H7 (cell line): Measurements from ENCODE around the gene BICDL2. TPM values are rescaled to one million over a fixed set of nuclear protein-coding genes. Genes with fewer than 3 reads are reported as not detected.

Experiments
- DNase-seq: peaks from one replicate; pipeline ENCODE4 v3.0.0; 2012
- H3K27me3 ChIP-seq: 2 replicates; pipeline ENCODE4 v1.6.0; 2011; ENCODE audit warnings: mild to moderate bottlenecking, low read length; ENCODE audit not compliant: control insufficient read depth, insufficient read depth
- H3K36me3 ChIP-seq: replicated peaks from 2 replicates; pipeline ENCODE4 v1.5.1; 2011; ENCODE audit warnings: low read length; ENCODE audit not compliant: control insufficient read depth, insufficient read depth
- H3K4me3 ChIP-seq: 2 replicates; pipeline ENCODE4 v1.5.1; 2011; ENCODE audit warnings: low read depth, mild to moderate bottlenecking, control low read depth, low read length, moderate library complexity; ENCODE audit not compliant: insufficient read depth
- total RNA-seq: library from RNA; depleted of rRNA; stranded (reverse); fragments of >200 nt; shearing (Covaris generic); gene quantifications from 2 replicates; pipeline ENCODE4 v1.2.3, GENCODE V29; 2014

The BICDL2 gene
- total RNA-seq, 1 experiment from 2014 or later: 0.69 TPM

DNA sequence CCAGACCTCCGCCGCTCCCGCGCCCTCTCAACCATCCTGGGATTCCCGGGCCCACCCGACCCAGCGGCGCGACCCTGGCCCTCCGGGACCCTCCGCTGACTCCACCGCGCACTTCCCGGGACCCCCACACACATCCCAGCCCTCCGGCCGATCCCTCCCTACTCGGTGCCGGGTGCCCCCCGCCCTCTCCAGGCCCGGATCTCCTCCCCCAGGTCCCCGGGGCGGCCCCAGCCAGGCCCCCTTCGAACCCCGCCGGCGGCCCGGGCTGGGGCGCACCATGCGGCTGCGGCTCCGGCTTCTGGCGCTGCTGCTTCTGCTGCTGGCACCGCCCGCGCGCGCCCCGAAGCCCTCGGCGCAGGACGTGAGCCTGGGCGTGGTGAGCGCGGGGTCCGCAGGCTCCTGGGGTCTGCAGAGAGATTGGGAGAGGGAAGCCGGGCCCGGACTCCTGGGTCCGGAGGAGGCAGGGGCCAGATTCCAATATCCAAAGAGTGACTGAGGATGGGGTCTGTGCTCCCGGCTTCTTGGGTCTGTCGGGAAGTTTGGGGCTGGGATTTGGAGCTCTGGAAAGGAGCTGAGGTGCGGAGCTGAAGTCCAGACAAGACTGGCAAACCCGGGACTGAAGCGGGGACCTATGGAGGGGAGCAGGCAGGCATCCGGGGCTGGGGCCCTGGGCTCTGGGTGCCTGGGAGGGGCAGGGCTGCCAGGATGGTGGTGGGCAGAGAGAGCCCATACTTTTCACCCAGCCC is 10.1 kb upstream of the BICDL2 start:
- peak; percentile 92 for DNase-seq
- H3K27me3 ChIP-seq: peaks cover 15% of the 10 kb centered on the region
- H3K4me3 ChIP-seq: peak overlapping the region; percentile 78
- H3K36me3 ChIP-seq: 0 out of 2 replicates have a peak, but pooled peaks cover 3% of the 10 kb centered on the region

DNA sequence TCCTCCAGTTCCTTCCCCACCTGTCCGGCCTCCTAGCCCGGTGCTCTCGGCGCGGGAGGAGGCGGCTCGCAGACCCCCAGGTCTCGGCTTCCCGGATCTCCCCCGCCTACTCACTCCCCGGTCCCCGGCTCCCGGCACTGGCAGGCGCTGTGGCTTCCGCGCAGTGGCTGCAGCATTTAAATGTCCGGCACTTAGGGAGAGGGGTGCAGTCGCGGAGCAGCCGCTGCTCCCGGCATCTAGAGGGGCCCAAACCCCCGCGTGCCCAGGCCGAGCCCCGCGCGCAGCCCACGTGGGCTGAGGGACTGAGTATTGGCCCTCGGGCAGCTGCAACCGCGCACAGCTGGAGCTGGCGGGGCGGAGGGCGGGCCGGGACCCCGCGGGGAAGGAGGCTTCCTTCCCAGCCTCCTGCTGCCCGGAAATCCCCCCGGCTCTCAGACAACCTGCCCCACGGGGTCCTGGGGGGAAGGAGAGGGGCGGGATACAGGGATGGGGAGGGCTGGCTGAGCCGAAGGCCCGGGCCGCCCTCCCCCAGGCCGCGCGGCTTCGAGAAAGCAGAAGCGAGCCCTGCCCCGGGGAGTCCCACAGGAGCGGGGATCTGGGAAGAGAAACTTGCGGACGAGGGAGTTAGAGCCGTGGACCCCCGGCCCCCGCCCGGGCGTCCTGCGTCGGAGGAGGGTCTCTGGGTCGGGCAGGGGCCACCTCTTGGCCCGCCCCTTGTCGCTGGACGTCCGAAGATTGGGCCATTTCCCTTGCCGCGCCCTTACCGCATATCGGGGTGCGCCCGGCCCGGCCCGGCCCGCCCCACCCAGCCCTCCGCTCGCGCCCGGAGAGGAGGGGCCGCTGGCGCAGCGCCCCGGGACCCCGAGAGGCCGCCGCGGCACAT is 9.3 kb upstream of the BICDL2 start, which contains the start of gene MMP25:
TSS of gene MMP25 (plus strand) at position 804 of the 883 bp plus-strand sequence. CDS start 357 bp downstream, outside the sequence.
- H3K27me3 ChIP-seq: peaks cover 15% of the 10 kb centered on the region

DNA sequence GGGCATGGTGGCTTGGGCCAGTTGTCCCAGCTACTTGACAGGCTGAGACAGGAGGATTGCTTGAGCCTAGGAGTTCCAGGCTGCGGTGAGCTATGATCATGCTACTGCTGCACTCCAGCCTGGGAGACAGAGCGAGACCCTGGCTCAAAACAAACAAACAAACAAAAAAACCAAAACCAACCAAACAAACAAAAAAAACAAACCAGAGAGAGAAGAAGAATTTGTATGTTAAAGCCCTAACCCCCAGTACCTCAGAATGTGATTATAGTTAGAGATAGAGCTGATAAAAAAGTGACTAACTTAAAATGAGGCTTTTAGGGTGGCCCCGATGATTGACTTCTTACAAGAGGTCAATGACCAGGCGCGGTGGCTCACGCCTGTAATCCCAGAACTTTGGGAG is 8.0 kb upstream of the BICDL2 start:
- H3K36me3 ChIP-seq: 0 out of 2 replicates have a peak, but pooled peaks cover 1% of the 10 kb centered on the region
- no peak for DNase-seq
- peaks cover 15% of the 10 kb centered on the region for H3K27me3 ChIP-seq
- H3K4me3 ChIP-seq: no peak overlapping the region

More for the DNA sequence above, 9.3 kb upstream of the BICDL2 start, which contains the start of gene MMP25:
- peak within 1 kb of the TSS; percentile 78 for H3K4me3 ChIP-seq
- 0 out of 2 replicates have a peak, but pooled peaks cover 1% of the 10 kb centered on the region for H3K36me3 ChIP-seq
- peak; percentile 95 for DNase-seq

DNA sequence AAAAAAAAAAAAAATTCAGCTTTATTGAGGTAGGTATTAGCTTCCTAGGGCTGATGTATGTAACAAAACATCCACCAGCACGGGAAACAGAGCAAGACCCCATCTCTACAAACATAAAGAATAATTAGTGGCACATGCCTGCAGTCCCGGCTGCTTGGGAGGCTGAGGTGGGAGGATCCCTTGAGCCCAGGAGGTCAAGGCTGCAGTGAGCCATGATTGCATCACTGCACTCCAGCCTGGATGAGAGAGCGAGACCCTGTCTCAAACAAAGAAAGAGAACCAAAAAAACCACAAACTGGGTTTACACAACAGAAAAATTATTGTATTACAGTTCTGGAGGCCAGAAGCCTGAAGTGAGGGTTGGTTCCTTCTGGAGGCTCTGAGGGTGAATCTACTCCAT is 5.6 kb upstream of the BICDL2 start:
- H3K4me3 ChIP-seq: no peak overlapping the region

DNA sequence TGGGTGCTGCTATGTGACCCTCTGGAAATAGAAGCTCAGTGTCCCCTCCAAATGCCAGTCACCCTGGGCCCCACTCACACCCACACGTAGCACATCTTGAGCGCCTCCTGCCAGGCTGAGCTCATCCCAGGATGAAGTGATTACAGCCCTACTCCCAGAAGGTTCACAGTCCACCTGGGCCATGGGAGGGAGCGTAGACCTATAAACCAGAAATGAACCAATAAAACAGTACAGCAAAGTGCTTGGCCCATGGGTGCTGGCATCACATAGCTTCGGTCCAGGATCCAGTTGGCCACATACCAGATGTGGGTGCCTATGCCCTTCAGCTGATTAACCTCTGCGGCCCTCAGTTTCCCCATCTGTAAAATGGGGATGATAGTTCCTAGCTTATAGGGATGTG is 2.2 kb upstream of the BICDL2 start:
- Histone ChIP-seq H3K4me3 (no peak overlapping the region), H3K27me3 (peaks cover 27% of the 10 kb centered on the region), H3K36me3 (no peaks in the 10 kb centered on the region; the same call in 1 of the 2 replicates)
- DNase-seq: peak; percentile 45

More for the DNA sequence above, 5.6 kb upstream of the BICDL2 start:
- Histone ChIP-seq H3K27me3 (peaks cover 17% of the 10 kb centered on the region), H3K36me3 (no peaks in the 10 kb centered on the region)
- no peak for DNase-seq

DNA sequence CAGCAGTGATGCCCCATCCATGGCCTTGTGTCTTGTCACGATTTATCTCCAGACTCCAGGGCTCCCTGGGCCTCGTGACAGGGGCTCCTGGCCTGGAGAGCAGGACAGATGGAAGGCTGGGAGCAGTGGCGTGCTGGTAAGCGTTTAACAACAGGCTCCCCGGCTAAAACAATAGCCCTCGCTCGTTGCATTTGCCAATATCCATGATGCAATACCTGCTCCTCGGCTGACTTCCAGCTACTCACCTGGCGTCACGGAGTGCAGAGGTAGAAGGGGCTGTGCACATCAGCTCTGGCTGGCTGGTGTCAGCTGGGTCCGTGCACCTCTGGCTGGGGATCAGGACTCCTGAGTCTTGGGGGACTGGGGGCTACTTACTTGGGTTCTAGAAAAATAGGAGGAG is 1.5 kb upstream of the BICDL2 start:
- no peaks in the 10 kb centered on the region; the same call in 1 of the 2 replicates for H3K36me3 ChIP-seq
- peak; percentile 87 for DNase-seq
- peaks cover 27% of the 10 kb centered on the region for H3K27me3 ChIP-seq
- no peak overlapping the region for H3K4me3 ChIP-seq

DNA sequence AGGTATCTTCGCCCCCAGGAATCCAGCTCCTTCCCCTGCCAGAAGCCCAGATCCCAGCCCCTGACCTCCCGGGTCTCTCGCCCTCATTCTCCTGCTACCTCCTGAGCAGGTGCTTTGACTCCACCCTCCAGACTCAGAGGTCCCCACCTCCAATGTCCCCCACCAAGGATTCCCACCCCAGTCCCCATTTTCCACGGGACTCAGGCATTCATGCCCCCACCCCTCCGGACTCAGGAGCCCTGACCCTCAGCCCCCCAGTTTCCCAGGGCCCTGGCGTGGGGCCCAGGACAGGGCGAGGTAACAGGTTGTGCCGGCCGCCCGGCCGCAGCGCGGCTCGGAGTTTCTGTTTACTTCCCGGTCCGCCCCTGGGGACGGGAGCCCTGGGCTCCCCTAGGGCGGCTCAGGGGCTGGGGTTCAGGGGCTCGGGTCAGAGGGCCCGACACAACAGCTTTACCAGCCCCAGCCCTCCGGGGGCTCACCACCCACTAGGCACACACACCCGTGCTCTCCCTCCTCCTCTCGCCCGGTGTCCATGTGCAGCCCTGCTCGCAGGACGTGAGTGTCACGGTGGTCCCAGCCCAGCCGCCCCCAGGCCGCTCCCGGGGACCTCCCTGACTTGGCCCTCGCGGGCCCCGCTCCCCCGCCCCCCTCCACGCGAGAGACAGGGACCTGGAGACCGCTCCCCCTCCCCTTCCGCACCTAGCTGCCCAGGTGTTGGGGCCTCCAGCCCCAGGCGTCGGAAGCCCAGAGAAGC is 595 bp downstream of the BICDL2 start:
- Histone ChIP-seq H3K27me3 (peaks cover 27% of the 10 kb centered on the region), H3K36me3 (no peaks in the 10 kb centered on the region; the same call in 1 of the 2 replicates), H3K4me3 (peak overlapping the region; percentile 55)
- DNase-seq: peak; percentile 87

DNA sequence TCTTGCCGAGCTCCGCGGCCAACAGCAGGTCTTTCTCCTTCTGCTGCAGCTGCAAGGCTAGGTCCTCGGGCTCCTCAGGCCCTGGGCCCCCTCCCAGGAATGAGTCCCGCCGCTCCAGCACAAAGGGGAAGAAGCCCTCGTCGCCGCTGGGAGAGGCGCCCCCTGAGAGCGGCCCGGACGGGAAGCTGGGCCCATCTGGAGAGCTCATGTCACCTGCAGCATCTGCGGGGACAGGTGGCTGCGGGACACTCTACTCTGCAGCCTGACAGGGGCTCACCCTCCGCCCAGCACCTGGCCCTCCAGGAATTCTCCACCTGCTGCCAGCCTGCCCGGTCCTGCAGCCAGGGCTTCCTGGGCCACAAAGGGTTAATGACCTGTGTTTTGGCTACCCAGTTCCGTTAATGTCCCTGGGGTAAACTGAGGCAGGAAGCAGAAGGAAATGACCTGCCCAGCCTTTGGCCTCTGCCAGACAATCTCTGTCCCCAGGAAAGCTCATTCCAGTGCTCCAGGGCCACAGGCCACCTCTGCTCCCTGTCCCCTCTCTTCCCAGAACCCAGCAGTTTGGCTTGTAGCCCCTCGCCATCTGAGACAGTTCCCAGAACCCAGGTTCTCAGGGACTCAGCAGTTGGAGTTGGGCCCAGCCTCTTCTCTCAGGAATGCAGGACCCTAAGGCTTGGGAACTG is 1.3 kb downstream of the BICDL2 start:
- peak; percentile 61 for DNase-seq
- peak overlapping the region; percentile 55; the same call in 1 of the 2 replicates for H3K4me3 ChIP-seq
- peaks cover 29% of the 10 kb centered on the region for H3K27me3 ChIP-seq
- H3K36me3 ChIP-seq: no peaks in the 10 kb centered on the region; the same call in 1 of the 2 replicates

DNA sequence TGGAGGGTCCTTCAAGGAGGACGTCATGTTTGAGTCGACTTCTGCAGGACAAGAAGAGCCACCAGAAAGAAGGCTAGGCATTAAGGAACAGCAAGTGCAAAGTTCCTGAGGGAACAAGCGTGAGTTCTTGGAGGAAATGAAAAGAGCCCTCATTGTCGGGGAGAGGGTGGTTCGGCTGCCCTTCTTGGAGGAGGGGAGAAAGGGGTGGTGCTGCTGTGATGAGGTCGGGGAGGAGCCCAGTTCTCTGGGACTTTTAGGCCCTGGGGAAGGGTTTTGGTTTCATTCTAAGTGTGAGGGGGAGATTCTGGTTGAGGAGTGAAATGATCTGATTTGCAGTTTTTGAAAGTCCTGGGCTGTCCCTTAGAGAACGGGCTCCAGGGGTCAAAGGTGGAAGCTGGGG is 4.1 kb downstream of the BICDL2 start:
- H3K4me3 ChIP-seq: no peak overlapping the region
- H3K27me3 ChIP-seq: peaks cover 40% of the 10 kb centered on the region
- H3K36me3 ChIP-seq: no peaks in the 10 kb centered on the region; the same call in 1 of the 2 replicates
- DNase-seq: no peak

DNA sequence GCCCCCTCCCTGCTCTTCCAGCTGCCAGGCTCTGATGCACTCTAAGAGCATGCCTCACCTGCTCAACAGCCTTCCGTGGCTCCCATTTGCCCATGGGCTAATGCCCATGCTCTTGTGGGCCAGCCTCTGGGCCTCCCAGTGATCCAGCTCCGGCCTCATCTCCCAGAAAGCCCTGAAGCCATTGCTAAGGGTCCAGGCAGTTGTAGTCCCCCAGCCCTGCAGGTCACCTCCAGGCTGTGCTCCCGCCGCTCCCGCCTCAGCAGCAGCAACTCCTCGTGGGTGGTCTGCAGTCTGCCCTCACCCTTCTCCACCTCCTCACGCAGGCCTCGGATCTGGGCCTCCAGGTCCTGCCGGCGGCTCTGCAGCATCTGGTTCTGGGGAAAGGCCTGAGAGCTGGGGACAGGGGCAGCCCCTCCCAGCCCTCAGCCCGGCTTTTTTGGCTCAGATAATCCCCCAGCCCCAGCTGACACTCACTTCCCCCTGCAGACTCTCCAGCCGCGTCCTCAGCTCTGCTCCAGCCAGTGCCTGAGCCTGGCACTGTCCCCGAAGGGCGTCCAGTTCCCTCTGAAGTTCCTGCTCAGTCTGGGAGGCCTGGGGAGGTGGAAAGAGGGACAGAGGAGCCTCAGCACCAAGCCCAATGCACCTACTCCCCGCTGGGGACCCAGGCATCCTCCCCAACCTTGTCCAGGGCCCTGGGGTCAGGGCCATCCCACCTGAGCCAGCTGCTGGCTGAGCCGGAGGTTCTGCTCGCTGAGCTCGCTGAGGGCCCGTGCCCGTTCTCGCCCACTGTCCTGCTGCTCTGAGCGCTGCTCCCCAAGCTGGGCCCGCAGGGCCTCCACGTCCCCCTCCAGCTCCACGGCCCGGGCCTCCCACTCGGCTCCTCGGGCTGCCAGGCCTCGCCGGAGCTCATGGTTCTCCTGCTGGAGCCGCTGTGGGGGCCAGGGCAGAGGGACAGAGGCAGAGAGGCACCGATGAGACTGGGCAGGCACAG is 6.2 kb downstream of the BICDL2 start:
- H3K27me3 ChIP-seq: peaks cover 22% of the 10 kb centered on the region
- DNase-seq: peak; percentile 51
- H3K4me3 ChIP-seq: no peak overlapping the region
- H3K36me3 ChIP-seq: peaks cover 13% of the 10 kb centered on the region

DNA sequence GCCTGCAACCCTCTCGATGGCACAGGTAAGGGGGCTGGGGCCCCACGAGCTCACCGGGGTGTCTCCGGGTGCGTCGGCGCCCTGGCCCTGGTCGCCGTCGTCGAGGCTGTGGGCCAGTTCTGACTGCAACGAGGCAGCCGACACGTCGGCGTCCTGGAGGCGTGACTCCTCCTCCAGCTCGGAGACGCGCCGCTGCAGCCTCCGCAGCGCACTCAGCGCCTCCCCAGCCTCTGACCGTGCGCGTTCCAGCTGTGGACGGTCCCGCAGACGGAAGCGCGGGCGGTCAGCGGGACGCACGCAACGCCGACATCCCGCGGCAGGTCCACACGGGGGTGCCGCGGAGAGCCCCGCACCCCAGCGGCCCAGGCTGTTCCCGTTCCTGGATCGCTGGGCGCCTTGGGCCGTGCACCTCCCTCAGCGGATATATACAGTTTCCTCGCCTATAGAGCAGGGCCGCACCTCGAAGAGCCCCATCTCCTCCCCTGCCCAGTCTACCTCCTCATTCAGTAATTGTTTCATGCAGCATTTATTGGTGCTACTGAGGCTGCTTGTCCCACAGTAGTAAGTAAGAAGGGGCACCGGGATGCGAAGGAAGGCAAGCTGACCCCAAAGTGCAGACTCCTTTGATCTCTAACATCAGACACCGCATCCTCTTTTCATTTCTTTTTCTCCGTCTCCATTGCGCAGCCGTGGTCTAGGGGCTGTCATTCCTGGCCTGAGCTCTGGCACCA is 7.1 kb downstream of the BICDL2 start:
- H3K36me3 ChIP-seq: peaks cover 13% of the 10 kb centered on the region
- DNase-seq: peak; percentile 63
- H3K4me3 ChIP-seq: no peak overlapping the region
- peaks cover 19% of the 10 kb centered on the region for H3K27me3 ChIP-seq

DNA sequence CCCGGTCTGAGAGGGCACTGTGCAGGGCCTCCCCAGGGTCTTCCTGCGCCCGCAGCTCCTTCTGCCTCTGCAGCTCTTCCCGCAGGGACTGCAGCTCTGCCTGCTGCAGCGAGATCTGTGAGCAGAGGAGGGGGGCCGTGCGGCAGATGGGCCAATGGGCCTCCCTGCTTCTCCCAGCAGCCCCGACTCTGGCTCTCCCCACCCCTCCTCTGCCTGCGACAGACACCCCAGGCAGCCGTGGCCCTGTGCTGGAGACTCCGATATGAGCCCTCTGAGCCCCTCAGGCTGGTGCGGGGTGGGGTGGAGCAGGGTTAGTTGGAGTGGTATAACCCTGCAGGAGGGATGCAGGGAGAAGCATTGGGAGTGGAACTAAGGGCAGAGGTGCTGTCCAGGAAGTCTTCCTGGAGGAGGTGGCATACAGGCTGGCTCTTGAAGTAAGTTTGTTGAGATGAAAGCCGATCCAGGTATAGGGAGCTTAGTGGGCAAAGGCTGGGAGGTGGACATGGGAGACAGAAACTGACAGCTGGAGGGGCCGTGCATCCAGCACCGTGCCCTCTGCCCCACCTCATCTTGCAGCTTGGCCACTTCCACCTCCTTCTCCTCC is 7.9 kb downstream of the BICDL2 start:
- no peak overlapping the region for H3K4me3 ChIP-seq
- H3K36me3 ChIP-seq: peaks cover 13% of the 10 kb centered on the region
- peak; percentile 36 for DNase-seq
- H3K27me3 ChIP-seq: peaks cover 19% of the 10 kb centered on the region
